Activated B cell treated with CpG ODN at 0.5 μM for 24 hours (primary cell): ENCODE results near the gene ADIRF. TPM values are rescaled to one million over a fixed set of nuclear protein-coding genes. Genes with fewer than 3 reads are reported as not detected.

Experiments
- ATAC-seq: fragments of 200-7000 bp; cut with Tn5 transposase; one replicate; pipeline ENCODE4 v1.10.0; 2021; ENCODE audit warnings: low read depth, mild to moderate bottlenecking, moderate library complexity
- CTCF ChIA-PET: fragments of 350-600 bp; sonication (Branson Sonifier 250); formaldehyde crosslinking; loops from one replicate; lab custom pipeline; 2021; ENCODE audit warnings: antibody characterized with exemption; lab: Charles Lee
- POLR2A ChIA-PET: fragments of 350-600 bp; sonication (Branson Sonifier 250); formaldehyde crosslinking; loops from one replicate; lab custom pipeline; 2021; ENCODE audit warnings: antibody characterized with exemption; lab: Charles Lee
- DNase-seq: peaks from one replicate; pipeline ENCODE4 v3.0.0; 2022
- H3K27ac Mint-ChIP-seq: one replicate; pipeline ENCODE4 v1.8.0; 2020; ENCODE audit warnings: mixed read lengths
- H3K27me3 Mint-ChIP-seq: one replicate; pipeline ENCODE4 v1.8.0; 2021; ENCODE audit warnings: mixed read lengths
- H3K36me3 Mint-ChIP-seq: one replicate; pipeline ENCODE4 v1.8.0; 2021; ENCODE audit warnings: low read depth, mixed read lengths
- H3K4me1 Mint-ChIP-seq: one replicate; pipeline ENCODE4 v1.8.0; 2021; ENCODE audit warnings: mixed read lengths
- H3K4me3 Mint-ChIP-seq: one replicate; pipeline ENCODE4 v1.8.0; 2020; ENCODE audit warnings: mild to moderate bottlenecking, mixed read lengths
- H3K9me3 Mint-ChIP-seq: one replicate; pipeline ENCODE4 v1.8.0; 2020; ENCODE audit warnings: mixed read lengths
- CTCF ChIP-seq: fragments of 200-600 bp; IDR thresholded peaks from one replicate; pipeline ENCODE4 v1.8.0; 2022; ENCODE audit warnings: antibody characterized with exemption, mild to moderate bottlenecking
- intact Hi-C: fragments of 100-400 bp; cut with micrococcal nuclease; formaldehyde crosslinking; loops from one replicate; pipeline ENCODE4 v1.15.1; 2024
- total RNA-seq: library from RNA; stranded (reverse); gene quantifications from 2 replicates; pipeline ENCODE4 v1.2.3, GENCODE V29; 2022

Gene ADIRF
- total RNA-seq, 1 donor from 2014 or later = 7.9 TPM

GRCh38 chr10:86957471-86958115, 10.7 kb upstream of the ADIRF start, which contains the start of gene MMRN2:
MMRN2 (minus strand) TSS chr10:86957615; CDS start chr10:86957541, 74 bp downstream.
- intact Hi-C loops = no loop called here
- Mint-ChIP-seq H3K4me1 (peaks cover 2% of the 10 kb centered on the region), H3K9me3 (peaks cover 3% of the 10 kb centered on the region), H3K27me3 (peaks cover 3% of the 10 kb centered on the region), H3K27ac (no peak within 1 kb of the TSS), H3K36me3 (no peaks in the 10 kb centered on the region), H3K4me3 (no peak within 1 kb of the TSS)
- ChIA-PET POLR2A (no interaction called here), CTCF (no interaction called here)
- TF ChIP-seq CTCF = no peak
- DNase-seq (no peak), ATAC-seq (no peak)

DNA sequence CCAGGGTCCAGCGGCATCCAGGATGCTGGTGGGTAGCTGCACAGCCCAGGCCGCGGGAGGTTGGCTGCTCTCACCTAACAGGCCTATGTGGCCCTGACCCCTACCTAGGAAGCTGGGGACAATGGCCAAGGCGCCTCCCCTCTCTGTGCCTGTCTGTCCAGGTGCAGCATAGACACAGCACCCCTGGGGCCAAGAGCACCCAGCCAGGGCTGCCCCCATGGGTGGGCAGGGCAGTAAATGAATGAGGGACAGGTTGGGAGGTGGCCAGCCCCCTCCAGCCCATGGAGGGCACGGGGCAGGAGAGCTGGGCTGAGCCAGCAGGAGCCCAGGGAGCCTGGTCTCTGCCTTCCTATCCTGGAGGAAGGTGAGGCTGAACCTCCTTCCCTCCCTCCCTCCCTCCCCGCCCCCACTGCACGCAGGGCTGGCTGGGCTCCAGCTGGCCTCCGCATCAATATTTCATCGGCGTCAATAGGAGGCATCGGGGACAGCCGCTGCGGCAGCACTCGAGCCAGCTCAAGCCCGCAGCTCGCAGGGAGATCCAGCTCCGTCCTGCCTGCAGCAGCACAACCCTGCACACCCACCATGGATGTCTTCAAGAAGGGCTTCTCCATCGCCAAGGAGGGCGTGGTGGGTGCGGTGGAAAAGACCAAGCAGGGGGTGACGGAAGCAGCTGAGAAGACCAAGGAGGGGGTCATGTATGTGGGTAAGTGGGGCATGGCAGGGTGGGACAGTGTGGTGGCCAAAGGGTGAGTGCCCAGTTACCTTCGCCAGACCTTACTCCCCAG, 10.0 kb upstream of the ADIRF start, which contains the start of gene SNCG:
Gene SNCG (plus strand): TSS at position 484 of the 785 bp plus-strand sequence. CDS start 99 bp downstream, at position 583.
- Mint-ChIP-seq H3K36me3 (no peaks in the 10 kb centered on the region), H3K27ac (no peak within 1 kb of the TSS), H3K27me3 (peaks cover 3% of the 10 kb centered on the region), H3K4me1 (peaks cover 2% of the 10 kb centered on the region), H3K9me3 (no peaks in the 10 kb centered on the region), H3K4me3 (no peak within 1 kb of the TSS)
- CTCF ChIA-PET = no interaction called here
- DNase-seq (no peak), ATAC-seq (no peak)
- TF ChIP-seq CTCF = no peak
- intact Hi-C loops = no loop called here
- POLR2A ChIA-PET = no interaction called here

DNA sequence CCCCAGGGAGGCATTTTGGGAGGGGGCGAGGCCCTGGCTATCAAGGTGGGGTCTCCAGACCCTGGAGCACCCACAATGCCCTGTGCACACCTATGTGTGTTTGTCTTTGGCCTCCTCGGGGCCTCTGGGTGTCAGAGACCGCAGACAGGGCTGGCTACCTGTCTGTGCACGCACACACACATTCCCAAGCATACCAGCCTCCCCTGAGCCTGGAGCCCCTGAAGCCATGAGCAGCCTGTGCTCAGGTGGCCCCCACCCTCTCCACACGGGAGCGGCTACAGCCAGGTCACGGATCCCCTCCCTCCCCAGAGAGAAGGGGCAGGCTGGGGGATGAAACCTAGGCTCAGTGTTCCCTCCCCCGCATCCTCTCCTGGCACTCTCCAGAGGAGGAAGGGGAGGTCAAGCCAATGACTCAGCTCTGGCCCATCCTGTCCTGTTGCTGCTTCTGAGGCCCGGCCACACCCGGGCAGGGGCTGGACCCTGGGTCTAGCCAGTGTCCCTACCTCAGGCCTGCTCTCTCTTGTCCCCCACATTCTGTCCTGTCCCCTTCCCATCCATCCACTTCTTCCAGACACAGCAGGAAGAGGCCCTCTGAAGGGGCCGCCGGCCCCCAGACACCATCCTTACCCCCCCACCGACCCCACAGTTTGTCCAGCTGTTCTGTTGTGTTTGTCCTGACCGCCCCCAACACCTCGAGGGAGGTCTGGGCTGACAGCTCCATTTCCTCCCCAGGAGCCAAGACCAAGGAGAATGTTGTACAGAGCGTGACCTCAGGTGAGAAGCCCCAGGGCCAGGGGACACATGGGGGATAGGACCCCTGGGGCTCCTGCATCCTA, 9.2 kb upstream of the ADIRF start:
- no peak for TF ChIP-seq CTCF
- CTCF ChIA-PET = no interaction called here
- intact Hi-C loops = no loop called here

GRCh38 chr10:86959737-86960002, 8.6 kb upstream of the ADIRF start:
- ChIA-PET POLR2A (no interaction called here), CTCF (no interaction called here)
- no peak overlapping the region for H3K27ac Mint-ChIP-seq
- no peak for ATAC-seq
- no peaks in the 10 kb centered on the region for H3K36me3 Mint-ChIP-seq
- DNase-seq = no peak
- TF ChIP-seq CTCF = no peak
- H3K4me1 Mint-ChIP-seq = peaks cover 5% of the 10 kb centered on the region
- peaks cover 3% of the 10 kb centered on the region for H3K27me3 Mint-ChIP-seq
- intact Hi-C loops = no loop called here
- H3K4me3 Mint-ChIP-seq = no peak overlapping the region
- H3K9me3 Mint-ChIP-seq = no peaks in the 10 kb centered on the region

More for the DNA sequence above, 9.2 kb upstream of the ADIRF start:
- Mint-ChIP-seq H3K27me3 (peaks cover 3% of the 10 kb centered on the region), H3K4me1 (peaks cover 2% of the 10 kb centered on the region), H3K4me3 (no peak overlapping the region), H3K27ac (no peak overlapping the region), H3K36me3 (no peaks in the 10 kb centered on the region), H3K9me3 (no peaks in the 10 kb centered on the region)
- ATAC-seq (no peak), DNase-seq (no peak)
- POLR2A ChIA-PET = no interaction called here
